ENCODE measurements around the gene AUTS2.

The AUTS2 gene

GRCh38 chr7:69962186-69963065 is 364.2 kb downstream of the AUTS2 start:
- in situ Hi-C loops (cut with MboI; ENCODE audit: low sequenced_read_pairs) = no loop called here

GRCh38 chr7:69963393-69963792 is 365.1 kb downstream of the AUTS2 start:
- in situ Hi-C loops (cut with MboI; ENCODE audit: low sequenced_read_pairs) = no loop called here

DNA sequence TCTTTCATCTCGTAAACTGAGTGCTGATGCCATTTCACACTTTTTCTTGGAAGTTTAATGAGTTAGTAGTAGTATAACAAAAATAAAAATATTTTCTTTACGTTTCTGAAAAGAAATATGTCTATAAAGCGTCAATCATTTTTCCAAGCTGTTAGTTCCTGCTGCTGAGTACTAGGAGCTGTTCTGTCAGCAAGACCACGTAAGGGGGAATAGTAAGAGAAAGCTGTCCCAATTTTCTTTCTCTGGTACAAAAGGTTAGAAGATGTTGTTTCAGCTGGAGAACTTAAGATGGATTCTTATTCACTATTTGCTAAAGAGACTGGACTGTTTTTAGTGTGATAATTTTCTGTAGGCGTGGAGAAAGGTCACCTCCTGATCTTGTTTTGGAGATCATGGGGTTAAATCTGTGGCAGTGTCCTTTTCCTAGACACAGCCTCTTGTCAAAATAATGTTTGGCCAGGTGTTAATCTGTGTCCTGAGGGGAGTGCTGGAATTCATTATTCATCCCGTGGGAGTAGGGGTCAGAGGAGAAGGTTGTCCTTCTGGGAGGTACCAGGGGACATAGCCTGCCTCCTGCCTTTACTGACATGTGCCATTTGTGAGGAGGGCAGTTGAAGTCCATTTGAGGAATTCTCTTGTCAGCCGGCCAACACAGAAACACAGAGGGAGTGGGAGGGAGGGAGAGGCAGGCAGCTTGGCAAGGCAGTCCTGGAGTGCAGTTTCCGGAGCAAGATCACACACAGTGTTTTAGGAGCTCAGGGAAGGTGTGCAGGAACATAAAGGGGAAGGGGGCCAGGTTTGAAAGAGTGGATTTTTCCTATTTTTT is 368.7 kb downstream of the AUTS2 start:
- in situ Hi-C loops (cut with MboI; ENCODE audit: low sequenced_read_pairs) = no loop called here

GRCh38 chr7:69967689-69968450 is 369.6 kb downstream of the AUTS2 start:
- in situ Hi-C loops (cut with MboI; ENCODE audit: low sequenced_read_pairs) = no loop called here

GRCh38 chr7:69968969-69969556 is 370.8 kb downstream of the AUTS2 start:
- in situ Hi-C loops (cut with MboI; ENCODE audit: low sequenced_read_pairs) = no loop called here

- in situ Hi-C loops (cut with MboI; ENCODE audit: low sequenced_read_pairs) = no loop called here
Measured at GRCh38 chr7:69981646-69982045, 383.4 kb downstream of the AUTS2 start.

DNA sequence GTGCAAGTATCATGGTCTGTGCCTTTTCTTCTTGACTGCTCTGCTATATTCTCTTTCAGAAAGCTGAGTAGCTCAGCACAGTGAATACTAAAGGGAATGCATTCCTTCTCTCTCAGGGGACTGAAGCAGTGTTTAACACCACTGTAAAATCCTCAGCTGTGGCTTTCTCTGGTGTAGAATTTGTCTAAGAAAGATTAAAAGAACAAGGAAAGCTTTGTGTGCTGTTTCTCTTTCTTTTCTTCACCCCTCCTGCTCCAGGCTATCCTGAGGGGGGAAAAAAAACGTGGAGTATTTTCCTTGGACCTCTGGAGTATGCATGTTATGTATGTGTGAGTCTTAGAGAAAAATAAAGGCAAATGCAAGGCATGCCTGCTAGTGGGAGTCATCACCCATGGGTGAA is 383.9 kb downstream of the AUTS2 start:
- in situ Hi-C loops (cut with MboI; ENCODE audit: low sequenced_read_pairs) = no loop called here

GRCh38 chr7:69989551-69989950 is 391.3 kb downstream of the AUTS2 start:
- in situ Hi-C loops (cut with MboI; ENCODE audit: low sequenced_read_pairs) = no loop called here

- in situ Hi-C loops (cut with MboI; ENCODE audit: low sequenced_read_pairs) = no loop called here
Measured at GRCh38 chr7:69992938-69993337, 394.7 kb downstream of the AUTS2 start.

DNA sequence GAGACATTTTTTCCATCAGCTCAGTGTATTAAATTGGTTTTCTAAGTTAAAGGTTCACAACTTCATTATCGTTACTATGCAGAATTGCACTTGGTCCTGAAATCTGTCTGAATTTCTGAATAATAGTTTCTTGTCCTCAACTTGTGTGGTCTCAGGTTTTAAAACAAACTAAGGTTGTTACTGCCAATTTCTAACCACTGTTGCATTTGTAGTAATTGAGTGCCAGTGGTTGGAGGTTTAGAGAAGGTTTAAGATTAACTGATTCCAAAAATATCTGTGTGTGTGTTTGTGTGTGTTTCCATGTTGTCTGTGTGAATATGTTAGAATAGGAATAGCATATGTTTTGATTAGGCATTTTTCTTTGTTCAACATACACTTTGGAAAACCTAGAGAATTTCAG is 395.9 kb downstream of the AUTS2 start:
- in situ Hi-C loops (cut with MboI; ENCODE audit: low sequenced_read_pairs) = no loop called here

GRCh38 chr7:69994886-69995542 is 396.7 kb downstream of the AUTS2 start:
- in situ Hi-C loops (cut with MboI; ENCODE audit: low sequenced_read_pairs) = no loop called here

DNA sequence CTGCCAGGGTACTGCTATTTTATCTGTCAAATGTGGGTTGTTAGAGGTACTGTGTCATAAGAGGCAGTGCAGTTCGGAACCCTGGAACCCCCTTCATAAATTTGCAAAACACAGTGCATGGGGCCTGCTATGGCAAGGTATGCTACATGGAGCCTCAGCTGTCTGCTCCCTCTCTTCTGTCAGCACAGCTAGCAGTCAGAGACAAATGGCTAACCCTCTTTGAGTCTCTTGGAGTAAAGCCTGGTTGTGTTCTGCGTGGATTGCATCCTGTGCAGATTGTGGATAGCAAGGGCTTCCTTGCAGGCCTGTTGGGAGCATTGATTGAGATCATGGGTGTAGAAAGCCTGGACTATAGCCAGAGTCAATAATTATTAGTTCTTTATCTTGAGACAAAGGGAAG is 397.8 kb downstream of the AUTS2 start:
- in situ Hi-C loops (cut with MboI; ENCODE audit: low sequenced_read_pairs) = no loop called here

DNA sequence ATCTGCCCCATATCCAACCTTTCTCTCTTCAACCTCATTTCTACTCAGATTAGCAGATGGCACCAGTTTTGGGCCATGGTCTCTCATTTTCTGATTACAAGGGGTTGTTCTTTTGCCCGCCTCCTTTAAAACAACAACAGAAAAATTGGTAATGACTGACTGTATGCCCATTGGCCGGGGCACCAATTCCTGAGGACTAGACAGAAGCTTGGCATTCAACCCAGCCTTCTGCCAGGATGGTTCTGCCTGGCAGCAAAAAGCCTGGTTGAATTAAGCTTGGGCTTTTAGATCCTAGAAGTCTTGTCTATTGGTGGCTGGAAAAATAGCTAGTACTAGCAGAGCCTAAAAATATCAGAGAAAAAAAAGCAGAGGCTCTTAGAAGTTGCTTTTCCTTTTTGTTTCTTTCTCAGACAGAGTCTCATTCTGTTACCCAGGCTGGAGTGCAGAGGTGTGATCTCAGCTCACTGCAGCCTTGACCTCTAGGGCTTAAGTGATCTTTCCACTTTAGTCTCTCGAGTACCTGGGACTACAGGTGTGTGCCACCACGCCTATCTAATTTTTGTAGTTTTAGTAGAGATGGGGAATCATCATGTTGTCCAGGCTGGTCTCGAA is 402.6 kb downstream of the AUTS2 start:
- in situ Hi-C loops (cut with MboI; ENCODE audit: low sequenced_read_pairs) = no loop called here

DNA sequence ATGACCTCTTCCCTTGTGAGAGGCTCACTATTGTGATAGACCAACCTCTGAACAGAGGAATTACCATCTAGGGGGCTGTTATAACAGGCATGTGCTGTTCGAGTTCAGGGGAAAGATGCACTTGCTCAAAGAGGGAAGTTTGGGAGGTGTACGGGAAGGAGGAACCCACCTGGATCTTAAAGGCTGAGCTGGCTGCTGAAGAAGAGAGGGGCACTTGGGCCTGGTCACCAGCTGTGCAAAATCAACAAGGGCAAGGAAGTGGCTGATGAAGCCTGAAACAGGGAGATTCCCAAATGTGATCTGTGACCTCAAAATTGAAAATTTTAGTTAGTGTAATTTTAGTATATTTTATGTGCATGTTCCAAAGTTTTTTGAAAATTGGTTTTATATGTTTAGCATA is 407.2 kb downstream of the AUTS2 start:
- in situ Hi-C loops (cut with MboI; ENCODE audit: low sequenced_read_pairs) = no loop called here

DNA sequence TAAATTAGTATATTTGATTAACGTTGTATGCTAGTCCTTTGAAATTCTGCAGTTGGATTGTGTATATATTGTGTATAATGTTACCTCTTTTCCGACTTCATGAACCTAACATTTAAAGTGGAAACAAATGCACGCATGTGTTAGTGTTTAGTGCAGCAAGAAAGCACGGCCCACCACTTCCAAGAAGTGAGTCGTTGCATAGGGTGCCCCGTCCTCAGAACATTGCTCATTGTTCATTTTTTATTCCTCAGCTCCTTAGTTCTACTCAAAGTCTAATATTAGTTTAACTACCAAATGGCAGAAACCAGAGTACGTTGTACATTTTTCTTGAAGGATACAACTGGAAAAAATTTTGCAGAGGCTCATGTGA is 407.6 kb downstream of the AUTS2 start:
- in situ Hi-C loops (cut with MboI; ENCODE audit: low sequenced_read_pairs) = no loop called here

- in situ Hi-C loops (cut with MboI; ENCODE audit: low sequenced_read_pairs) = no loop called here
Measured at GRCh38 chr7:70006261-70006920, 408.1 kb downstream of the AUTS2 start.

DNA sequence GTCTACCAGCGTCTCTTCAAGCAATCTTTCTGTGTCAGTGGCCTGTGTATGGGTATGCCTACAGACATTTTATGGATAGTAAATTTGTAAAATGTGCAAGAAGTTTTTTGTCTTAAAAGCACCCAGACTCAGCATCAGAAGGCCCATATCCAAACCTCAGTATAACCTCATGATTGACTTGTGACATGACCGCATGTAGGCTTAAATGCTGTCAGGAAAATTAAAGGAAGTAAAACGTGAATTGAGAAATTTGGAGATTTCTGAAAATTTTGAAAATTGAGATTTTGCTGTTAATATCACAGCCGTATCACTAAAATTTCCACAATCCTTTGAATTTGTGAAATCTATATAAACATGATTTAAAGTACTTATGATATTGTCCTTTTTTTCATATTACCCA is 410.2 kb downstream of the AUTS2 start:
- in situ Hi-C loops (cut with MboI; ENCODE audit: low sequenced_read_pairs) = no loop called here

DNA sequence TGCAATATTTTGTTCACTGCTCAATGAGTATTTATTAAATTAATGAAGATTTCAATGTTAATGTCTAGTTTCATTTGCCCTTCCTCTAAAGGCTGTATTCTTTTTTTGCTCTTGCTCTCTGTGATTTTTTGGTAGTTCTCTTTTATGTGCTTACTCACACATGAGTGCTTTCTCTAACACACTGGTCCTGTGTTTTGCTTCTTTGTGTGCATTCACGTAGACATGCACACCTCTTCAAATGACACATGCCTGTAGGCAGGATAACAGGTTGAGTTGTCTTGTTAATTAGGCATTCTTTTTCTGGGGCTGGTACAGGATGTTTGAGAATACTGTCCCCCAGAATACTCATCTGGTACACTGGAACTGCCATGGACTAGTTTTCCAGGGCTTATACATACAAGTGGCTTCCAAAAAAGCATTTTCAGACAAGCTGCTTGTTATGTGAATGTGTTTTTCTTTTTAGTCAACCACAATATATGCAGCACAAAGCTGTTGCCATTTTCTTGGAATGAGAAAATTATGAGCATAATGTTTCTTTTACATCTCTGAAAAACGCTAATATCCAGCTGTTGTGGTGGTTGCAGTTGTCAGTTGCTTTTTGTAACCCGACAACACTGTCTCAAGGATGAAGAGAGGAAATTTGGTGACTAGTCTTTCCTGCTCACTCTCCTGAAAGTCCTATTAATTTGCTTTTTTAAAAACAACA is 416.4 kb downstream of the AUTS2 start:
- in situ Hi-C loops (cut with MboI; ENCODE audit: low sequenced_read_pairs) = no loop called here

- in situ Hi-C loops (cut with MboI; ENCODE audit: low sequenced_read_pairs) = no loop called here
Measured at GRCh38 chr7:70015353-70015752, 417.1 kb downstream of the AUTS2 start.

Data from hTERT RPE-1 (cell line).